ENCODE results near the gene LRRC56.

LRRC56 gene

GRCh38 chr11:550746-551085 is 13.4 kb downstream of the LRRC56 start:
- TF ChIP-seq CTCF (IDR thresholded peaks at IDR 0.05; ENCODE audit: extremely low read depth, missing control alignments) = no peak
- DNase-seq (ENCODE audit: low spot score) = no peak

GRCh38 chr11:551131-551530 is 13.8 kb downstream of the LRRC56 start:
- no peak for TF ChIP-seq CTCF (IDR thresholded peaks at IDR 0.05; ENCODE audit: extremely low read depth, missing control alignments)
- DNase-seq (ENCODE audit: low spot score) = no peak

- DNase-seq (ENCODE audit: low spot score) = no peak
- no peak for TF ChIP-seq CTCF (IDR thresholded peaks at IDR 0.05; ENCODE audit: extremely low read depth, missing control alignments)
Observed at GRCh38 chr11:551596-551995, 14.3 kb downstream of the LRRC56 start.

GRCh38 chr11:553083-553987 is 16.0 kb downstream of the LRRC56 start:
- TF ChIP-seq CTCF (IDR thresholded peaks at IDR 0.05; ENCODE audit: extremely low read depth, missing control alignments) = no peak
- DNase-seq (ENCODE audit: low spot score) = no peak

GRCh38 chr11:553988-554340 is 16.6 kb downstream of the LRRC56 start:
- no peak for DNase-seq (ENCODE audit: low spot score)

GRCh38 chr11:554428-555226 is 17.3 kb downstream of the LRRC56 start:
- peak; percentile 88 for TF ChIP-seq CTCF (IDR thresholded peaks at IDR 0.05; ENCODE audit: extremely low read depth, missing control alignments)
- DNase-seq (ENCODE audit: low spot score) = peak; percentile 94

More at GRCh38 chr11:553988-554340, 16.6 kb downstream of the LRRC56 start:
- TF ChIP-seq CTCF (IDR thresholded peaks at IDR 0.05; ENCODE audit: extremely low read depth, missing control alignments) = no peak

- DNase-seq (ENCODE audit: low spot score) = no peak
Observed at GRCh38 chr11:555227-555779, 18.0 kb downstream of the LRRC56 start.

More at GRCh38 chr11:555227-555779, 18.0 kb downstream of the LRRC56 start:
- no peak for TF ChIP-seq CTCF (IDR thresholded peaks at IDR 0.05; ENCODE audit: extremely low read depth, missing control alignments)

Data from GM20000 (cell line).